Kidney glomerular epithelial cell (primary cell): ENCODE measurements around the gene CCZ1.
"Not testable (repeated sequence)": the region's sequence is repeated elsewhere in the genome, so short reads cannot be mapped to it uniquely, and the experiment has no call there.

Experiments
- DNase-seq: peaks from one replicate; lab custom pipeline; 2025; lab: John Stamatoyannopoulos, UW

CCZ1 gene

DNA sequence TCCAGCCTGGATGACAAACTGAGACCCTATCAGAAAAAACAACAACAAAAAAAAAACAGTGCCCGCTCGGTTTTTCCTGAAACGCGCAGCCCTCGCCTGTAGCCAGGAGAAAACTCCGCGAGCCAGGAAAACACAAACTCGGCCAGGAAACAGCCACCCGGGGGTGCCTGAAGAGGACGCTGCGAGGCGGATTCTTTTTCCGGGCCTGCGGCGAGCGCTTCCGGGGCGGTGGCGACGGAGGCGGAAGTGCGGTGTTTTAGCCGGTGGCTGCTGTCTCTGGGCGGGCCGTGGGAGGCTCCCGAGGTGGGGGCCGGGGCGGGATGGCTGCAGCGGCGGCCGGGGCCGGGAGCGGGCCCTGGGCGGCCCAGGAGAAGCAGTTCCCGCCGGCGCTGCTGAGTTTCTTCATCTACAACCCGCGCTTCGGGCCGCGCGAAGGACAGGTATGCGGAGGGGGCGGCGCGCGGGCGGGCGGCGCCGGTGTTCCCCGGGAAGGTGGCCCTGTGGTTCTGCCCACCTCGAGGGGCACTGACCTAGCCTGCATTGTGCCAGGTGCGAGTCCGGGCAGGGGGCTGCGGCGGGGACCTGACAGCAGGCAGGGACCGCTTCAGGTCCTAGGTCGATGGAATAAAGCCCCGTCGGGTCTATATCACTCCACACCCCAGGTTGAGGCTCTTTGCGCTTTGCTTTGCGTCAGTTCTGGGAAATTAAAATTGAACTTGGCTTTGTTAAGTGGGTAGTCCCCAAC is at the start of gene CCZ1:
TSS of gene CCZ1 (plus strand) at position 254 of the 745 bp plus-strand sequence. CDS start at position 321, 67 bp downstream.
- DNase-seq: peak; percentile 3

DNA sequence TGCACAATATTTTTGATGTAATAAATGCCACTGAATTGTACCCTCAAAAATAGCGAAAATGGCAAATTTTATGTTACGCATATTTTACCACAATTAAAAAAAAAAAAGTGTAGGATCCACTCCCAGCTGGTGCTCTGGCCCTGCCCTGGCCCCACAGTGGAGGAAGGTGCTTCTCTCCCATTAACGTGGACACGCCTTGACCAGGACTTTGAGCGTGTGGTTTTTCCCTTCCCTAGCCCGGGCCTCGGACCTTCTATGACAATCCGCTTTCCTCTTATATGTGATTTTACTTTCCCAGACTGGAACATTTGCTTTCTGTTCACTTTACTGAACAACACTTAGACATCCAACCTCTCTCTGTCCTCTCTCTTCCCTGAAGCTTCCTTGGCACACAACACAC is 47.6 kb upstream of the CCZ1 start:
- DNase-seq: no peak

DNA sequence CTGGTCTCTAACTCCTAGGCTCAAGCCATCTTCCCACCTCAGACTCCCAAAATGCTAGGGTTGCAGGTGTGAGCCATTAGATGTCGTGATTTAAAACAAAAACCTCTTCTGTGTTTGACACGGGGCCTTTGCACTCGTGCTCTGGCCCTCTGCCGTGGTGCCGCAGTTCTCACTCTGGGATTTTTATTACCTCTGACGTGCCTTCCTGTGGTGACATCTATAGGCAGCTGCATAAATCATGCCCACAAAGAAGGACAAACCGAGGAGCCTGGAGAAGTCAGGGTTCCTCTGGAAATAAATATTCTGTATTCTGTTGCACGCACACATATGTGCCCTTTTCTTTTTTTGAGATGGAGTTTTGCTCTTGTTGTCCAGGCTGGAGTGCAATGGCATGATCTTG is 43.8 kb upstream of the CCZ1 start:
- no peak for DNase-seq

DNA sequence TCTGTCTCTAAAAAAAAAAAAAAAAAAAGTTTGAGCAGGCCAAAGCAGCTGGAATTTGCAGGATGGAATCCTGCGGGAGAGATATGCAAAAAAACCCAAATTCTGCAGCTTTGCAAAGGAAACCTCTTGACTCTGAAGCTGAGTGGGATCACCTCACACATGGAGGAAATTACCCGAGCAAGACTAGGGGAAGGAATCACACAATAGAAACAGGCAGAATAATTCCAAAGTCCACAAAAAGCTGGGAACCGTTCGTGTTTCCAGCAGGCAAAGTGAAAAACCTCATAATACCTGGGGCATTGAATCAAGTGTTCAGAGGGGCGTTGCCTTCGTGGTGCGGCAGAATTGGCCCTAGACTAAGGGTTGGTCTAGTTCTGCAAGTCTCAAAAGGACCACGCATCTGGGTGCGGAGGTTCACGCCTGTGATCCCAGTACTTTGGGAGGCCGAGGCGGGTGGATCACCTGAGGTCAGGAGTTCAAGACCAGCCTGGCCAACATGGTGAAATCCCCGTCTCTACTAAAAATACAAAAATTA is 41.4 kb upstream of the CCZ1 start:
- DNase-seq: not testable (repeated sequence)

DNA sequence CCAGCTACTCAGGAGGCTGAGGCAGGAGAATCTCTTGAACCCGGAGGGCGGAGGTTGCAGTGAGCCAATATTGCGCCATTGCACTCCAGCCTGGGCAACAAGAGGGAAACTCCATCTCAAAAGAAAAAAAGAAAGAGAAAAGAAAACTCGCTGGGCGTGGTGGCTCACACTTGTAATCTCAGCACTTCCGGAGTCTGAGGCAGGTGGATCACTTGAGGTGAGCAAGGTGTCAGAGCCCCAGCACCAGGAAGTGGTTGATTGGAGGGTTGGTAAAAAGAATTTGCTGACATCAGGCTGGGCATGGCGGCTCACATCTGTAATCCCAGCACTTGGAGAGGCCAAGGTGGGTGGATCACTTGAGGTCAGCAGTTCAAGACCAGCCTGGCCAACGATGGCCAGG is 40.0 kb upstream of the CCZ1 start:
- DNase-seq: not testable (repeated sequence)

DNA sequence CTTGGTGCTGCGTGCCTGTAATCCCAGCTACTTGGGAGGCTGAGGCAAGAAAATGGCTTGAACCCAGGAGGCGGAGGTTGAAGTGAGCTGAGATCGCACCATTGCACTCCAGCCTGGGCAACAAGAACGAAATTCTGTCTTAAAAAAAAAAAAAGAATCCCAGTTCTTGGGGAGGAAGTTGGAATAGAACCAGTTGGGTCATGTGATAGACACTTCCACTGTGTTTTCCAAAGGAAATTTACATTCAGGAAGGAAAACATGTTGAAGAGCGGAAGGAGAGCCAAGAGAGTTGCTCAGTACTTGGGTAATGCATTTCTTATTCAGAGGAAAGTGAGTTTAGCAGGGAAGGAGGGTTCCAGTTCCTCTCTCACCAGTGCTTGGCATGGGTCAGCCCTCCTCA is 37.3 kb upstream of the CCZ1 start:
- not testable (repeated sequence) for DNase-seq

DNA sequence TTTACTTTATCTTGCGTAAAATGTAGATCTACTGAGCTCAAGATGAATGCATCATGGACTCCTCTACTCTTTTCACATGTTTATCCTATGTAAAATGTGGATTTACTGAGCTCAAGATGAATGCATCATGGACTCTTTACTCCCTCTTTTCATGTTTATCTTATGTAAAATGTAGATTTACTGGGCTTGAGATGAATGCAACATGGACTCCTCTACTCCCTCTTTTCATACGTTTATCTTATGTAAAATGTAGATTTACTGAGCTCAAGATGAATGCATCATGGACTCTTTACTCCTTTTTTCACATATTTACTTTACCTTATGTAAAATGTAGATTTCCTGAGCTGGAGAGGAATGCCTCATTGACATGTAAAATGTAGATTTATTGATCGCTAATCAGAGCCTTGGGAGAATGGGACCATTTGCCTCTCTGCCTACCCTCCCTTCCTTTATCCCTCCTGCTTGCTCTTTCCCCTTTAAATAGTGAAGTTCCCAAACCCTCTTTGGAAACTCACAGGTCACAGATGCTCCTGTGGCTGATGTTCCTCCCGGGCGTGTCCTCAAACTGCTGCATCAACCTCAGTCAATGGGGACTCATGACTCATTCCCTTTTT is 35.7 kb upstream of the CCZ1 start:
- not testable (repeated sequence) for DNase-seq

DNA sequence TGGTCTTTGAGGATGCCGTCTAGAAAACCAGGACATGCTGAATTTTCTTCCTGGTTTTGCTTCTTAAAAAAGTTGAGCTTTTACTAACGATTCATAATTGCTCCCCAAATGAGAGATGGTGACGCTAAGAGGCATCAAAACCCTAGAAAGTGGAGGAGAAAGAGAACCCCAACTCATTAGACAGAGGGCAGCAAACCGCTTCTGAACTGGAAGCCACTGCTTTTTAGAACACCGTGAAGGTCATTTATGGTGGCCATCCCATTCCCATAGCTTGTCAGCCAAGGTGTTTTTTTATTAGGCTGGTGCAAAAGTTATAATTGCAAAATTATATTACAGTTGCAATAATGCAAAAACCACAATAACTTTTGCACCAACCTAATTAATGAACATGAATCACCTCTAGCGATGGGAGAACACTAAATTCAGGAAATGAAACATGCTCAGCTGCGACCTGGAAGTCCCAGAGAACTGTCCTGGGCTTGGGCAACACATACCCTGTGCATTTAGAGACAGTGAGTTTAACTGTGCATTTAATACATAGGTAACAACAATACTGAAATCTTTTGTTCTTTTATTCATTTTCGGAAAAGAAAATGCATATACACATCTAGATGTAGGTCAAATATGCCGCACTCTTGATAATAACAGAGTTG is 33.1 kb upstream of the CCZ1 start:
- not testable (repeated sequence) for DNase-seq

DNA sequence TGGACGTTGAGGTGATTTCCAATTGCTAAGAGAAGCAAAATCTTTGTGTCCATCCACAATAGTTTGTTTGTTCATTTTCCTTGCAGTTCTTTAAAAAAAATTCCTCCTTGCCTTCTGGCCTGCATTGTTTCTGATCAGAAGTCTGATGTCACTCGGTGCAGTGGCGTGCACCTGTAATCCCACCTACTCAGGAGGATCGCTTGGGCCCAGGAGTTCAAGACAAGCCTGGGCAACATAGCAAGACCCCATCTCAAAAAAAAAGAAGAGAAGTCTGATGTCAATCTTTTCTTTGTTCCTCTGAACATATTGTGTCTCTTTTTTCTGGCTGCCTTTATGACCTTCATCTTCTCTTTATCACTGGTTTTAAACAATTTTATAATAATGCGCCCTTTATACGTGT is 31.5 kb upstream of the CCZ1 start:
- no peak for DNase-seq

DNA sequence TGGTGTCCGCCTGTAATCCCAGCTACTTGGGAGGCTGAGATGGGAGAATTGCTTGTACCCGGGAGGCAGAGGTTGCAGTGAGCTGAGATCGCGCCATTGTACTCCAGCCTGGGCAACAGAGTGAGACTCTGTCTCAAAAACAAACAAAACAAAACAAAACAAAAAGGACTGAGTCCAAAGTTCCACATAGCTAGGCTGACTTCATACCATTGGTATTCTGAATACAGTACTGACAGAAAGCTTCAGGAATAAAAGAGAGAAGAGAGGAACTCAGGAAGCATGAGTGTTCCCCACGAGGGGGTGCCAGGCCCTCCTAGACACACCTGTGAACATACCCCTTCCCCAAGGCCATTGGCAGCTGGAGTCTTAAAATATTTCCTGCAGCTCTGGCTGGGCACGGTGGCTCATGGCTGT is 29.6 kb upstream of the CCZ1 start:
- peak; percentile 7 for DNase-seq

DNA sequence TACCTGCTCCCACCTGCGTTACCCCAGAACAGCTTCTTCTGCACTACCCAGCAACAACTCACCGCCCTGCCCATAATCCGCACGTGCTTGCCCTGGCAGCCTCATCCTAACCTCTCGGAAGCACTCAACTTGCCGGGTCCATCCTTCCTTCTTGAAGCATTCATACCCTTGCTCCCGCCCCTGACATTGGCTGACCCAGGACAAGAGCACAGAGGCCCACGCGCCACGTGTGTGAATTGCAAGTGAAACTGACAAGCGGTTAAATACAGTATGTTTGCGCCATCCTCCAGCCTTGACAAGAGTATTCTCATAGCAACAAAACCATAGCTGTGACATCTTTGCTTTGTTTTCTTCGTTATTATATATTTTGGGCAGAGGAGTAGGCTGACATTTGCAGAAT is 28.8 kb upstream of the CCZ1 start:
- no peak for DNase-seq

DNA sequence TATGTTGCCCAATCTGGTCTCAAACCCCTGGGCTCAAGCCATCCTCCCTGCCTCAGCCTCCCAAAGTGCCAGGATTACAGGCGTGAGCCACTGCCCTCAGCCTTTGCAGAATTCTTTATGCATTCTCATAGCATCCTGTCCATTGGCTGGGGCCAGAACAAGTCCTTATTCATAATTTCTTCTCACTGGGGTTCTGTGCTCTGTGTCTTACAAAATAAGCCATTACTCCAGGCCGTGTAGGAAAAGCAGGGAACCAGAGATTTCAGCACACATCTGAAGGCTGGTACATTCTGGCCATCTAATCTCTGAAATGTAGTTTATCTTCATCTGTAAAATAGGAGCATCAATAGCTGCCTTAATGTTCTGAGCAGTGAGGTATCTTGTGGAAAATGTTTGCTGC is 28.2 kb upstream of the CCZ1 start:
- DNase-seq: no peak

DNA sequence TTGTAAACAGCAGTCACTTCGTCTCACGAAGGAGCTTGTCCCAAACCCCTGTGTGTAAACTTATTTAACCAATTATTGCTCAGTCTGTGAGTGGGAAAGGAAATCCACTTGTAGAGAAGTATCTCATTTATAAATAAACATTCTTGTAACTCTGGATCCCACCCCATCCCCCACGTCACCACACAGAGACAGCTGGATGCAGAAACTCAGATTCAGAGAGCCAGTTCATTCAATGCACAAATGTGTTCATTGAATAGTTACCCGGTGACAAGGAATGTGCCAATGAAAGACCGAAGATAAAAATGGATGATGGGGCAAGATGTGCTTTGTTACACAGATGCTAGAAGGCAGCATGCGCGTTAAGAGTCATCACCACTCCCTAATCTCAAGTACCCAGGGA is 26.2 kb upstream of the CCZ1 start:
- DNase-seq: no peak

DNA sequence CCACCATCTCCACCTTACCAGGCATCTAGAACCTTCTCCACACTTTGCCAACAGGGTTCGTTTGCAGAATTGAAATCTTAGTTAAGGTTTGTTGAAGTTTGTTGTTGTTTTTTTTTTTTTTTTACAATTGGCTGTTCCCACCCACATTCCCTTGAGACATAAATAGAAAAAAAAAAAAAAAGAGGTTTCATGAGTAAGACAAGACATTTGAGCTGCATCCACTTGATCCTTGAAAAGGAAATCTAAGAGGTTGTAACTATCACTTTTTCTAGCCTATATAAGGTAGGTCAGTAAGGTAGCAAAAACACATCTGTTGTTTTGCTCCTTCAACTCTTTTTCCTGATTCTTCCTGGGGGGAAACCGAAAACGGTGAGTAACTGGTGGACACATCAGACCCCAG is 18.9 kb upstream of the CCZ1 start:
- DNase-seq: not testable (repeated sequence)

DNA sequence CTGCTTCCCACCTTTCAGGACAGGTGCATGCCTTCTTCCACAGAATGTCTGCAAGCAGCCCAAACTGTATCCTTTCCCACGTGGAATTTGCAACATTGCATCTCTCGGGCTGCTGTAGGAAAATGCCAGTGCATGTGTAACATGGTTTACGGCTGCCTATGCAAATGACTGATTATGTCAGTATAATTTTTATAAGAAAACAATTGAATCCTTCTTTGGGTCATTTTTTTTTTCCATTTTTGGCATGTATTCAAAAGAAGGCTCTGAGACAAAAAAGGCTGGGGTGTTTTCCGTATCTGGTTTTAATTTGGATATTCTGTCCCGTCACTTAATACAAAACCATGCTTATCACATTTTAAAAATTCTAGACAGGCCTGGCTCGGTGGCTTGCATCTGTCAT is 18.4 kb upstream of the CCZ1 start:
- DNase-seq: not testable (repeated sequence)

DNA sequence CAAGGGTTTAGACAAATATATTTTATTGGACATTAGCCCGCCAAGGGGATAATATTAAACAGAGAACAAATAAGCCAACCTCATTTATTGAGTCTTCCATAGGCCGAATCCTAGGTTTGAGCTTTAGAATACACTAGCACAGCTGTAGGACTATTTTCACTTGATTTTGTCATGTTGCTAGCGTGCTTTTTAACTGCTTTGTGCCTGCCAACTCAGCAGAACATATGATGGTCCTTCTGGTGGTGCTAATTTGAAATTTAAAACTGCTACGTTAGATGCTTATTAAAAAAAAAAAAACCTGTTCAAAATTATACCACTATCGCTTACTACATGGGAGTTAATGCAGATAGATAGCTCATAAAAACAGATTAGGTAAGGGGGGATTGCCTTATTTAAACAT is 14.1 kb upstream of the CCZ1 start:
- DNase-seq: not testable (repeated sequence)

DNA sequence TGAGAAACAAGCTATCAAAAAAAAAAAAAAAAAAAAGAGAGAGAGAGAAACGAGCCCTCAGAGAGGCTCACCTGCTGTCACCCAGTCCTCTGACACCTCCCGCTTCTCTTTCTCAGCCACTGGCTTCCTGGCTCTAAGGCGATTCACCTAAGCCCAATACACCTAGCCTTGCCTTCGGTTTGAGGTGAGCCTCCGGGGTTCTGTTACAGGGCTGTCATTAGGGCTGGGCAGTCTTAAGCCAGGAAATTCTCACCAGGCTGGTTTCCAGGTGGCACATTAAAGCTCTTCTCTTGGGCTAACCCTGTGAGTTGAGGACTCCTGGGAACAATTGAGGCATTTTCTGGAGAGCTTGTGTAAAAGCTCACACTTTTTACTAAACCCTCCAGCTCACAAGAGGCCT is 10.5 kb upstream of the CCZ1 start:
- not testable (repeated sequence) for DNase-seq

DNA sequence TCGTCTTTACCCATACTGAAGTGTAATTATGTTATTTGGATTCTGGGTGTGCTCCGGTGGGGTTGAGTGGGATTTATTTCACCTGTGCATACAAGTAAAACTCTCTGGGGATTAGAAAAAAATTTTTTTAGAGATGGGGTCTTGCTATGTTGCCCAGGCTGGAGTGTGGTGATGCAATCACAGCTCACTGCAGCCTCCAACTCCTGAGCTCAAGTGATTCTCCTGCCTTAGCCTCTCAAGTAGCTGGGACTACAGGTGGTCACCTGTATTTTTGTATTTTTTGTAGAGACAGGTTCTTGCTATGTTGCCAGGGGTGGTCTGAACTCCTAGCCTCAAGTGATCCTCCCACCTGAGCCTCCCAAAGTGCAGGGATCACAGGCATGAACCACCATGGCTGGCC is 8.3 kb upstream of the CCZ1 start:
- DNase-seq: not testable (repeated sequence)

DNA sequence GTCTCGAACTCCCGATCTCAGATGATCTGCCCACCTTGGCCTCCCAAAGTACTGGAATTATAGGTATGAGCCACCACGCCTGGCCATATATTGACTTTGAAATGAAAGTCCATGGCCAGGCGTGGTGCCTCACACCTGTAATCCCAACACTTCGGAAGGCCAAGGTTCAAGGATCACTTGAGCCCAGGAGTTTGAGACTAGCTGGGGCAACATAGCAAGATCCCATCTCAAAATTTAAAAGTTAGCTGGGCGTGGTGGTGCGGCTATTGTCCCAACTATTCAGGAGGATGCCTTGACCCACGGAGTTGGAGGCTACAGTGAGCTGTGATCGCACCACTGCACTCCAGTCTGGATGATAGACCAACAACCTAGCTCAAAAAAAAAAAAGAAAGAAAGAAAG is 6.0 kb upstream of the CCZ1 start:
- no peak for DNase-seq

DNA sequence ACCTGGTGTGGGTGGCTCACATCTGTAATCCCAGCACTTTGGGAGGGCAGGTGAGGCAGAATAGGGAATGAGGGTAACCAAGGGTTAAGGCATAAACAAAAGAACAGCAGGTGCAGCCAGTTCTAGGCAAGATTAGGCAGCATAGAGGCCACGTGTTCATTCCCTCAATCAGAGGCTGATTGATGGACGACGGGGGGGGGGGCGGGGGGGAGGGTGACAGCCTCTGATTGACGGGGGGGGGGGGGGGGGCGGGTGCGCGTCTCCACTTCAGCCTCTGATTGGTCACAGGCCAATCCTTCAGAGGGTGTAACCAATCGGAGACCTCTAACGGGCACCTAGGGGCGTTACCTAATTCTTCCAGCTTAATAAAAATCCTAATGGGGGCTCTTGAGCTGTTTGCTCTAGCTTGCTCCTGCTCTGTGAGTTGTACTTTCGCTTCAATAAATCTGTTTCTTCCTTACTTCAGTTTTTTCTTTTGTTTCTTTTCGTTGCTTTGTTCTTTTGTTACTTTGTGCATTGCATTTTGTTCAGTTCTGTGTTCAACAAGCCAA is 1.1 kb upstream of the CCZ1 start:
- DNase-seq: not testable (repeated sequence)

DNA sequence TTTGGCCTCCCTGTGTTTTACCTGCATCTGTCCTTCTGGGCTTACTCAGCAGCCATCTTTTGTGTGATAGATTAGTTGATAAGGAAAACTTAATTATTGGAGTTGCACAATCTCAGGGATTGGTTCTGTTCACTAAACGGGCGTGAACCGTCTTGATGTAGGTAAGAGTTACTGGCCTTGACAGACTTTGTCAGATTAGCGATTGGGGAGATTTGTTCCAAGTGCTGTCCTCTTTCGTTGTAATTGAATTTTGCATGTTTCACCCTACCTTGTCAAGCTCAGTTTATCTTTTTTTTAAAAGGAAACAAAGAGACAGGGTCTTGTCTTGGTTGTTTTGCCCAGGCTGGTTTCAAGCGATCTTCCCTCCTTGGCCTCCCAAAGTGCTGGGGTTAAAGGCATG is 4.5 kb downstream of the CCZ1 start:
- DNase-seq: not testable (repeated sequence)

DNA sequence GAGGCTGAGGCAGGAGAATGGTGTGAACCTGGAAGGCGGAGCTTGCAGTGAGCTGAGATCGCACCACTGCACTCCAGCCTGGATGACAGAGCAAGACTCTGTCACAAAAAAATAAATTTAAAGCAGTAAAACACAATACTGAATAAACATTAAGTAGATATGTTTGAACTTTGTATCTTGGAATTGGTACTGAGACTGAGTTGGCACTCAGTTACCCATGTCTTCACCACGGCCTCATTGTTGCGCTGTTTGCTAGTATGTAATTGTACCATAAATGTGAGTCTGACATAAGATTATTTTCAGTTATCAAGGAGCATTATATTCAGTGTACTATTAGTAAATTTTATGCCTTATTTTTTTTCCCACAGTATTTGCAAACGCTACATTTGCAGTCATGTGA is 6.2 kb downstream of the CCZ1 start:
- DNase-seq: not testable (repeated sequence)

DNA sequence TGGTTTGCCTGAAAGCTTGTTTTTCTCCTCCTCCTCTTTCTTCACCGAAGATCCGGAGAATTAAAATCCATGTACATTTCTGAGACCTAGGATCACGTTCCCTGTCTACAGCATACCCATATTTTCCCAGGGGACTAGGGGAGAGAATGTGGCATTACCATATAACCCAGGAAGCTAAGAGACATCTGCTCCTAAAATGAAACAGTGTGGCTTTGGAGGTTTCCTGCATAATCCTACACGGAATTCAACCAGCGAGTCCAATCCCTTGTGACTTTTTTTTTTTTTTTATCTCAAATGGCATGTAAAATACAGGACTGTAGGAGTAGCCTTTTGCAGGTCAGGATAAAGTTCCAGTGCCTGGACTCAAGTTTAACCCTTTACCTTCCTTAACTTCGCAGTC is 10.3 kb downstream of the CCZ1 start:
- DNase-seq: not testable (repeated sequence)
